ENCODE data around the gene CAPRIN1.

CAPRIN1 gene

GRCh38 chr11:34029176-34029575, 22.4 kb upstream of the CAPRIN1 start:
- Histone ChIP-seq H3K27me3 (ENCODE audit: insufficient read depth, low read depth, severe bottlenecking) (no peaks in the 10 kb centered on the region), H3K27ac (no peak overlapping the region), H3K4me3 (ENCODE audit: low read depth, low read length) (no peak overlapping the region), H3K36me3 (no peaks in the 10 kb centered on the region), H3K9me3 (ENCODE audit: severe bottlenecking) (no peaks in the 10 kb centered on the region)
- no peak for DNase-seq
- TF ChIP-seq, protein P1, sequence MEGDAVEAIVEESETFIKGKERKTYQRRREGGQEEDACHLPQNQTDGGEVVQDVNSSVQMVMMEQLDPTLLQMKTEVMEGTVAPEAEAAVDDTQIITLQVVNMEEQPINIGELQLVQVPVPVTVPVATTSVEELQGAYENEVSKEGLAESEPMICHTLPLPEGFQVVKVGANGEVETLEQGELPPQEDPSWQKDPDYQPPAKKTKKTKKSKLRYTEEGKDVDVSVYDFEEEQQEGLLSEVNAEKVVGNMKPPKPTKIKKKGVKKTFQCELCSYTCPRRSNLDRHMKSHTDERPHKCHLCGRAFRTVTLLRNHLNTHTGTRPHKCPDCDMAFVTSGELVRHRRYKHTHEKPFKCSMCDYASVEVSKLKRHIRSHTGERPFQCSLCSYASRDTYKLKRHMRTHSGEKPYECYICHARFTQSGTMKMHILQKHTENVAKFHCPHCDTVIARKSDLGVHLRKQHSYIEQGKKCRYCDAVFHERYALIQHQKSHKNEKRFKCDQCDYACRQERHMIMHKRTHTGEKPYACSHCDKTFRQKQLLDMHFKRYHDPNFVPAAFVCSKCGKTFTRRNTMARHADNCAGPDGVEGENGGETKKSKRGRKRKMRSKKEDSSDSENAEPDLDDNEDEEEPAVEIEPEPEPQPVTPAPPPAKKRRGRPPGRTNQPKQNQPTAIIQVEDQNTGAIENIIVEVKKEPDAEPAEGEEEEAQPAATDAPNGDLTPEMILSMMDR (IDR thresholded peaks at IDR 0.05; ENCODE audit: low read depth, low read length): no peak

DNA sequence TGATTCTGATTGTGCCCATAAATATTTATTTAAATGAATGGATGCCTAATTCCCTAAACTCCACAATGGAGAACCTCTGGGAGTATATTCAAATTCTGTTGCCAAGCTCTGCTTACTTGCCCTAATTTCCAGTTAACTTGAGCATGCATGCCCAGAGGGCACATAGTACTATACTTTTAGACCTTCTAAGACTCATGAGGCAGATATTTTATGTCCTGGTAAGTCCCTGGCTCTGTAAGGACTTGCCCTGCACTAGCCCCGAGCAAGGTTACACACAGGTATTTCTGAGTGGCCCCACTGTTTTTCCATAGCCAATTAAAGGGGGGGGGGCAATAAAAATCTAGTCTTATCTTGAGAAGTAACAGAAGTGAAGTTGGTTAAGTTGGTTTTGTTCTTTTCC, 21.1 kb upstream of the CAPRIN1 start:
- Histone ChIP-seq H3K27me3 (ENCODE audit: insufficient read depth, low read depth, severe bottlenecking) (no peaks in the 10 kb centered on the region), H3K9me3 (ENCODE audit: severe bottlenecking) (no peaks in the 10 kb centered on the region), H3K36me3 (no peaks in the 10 kb centered on the region), H3K27ac (no peak overlapping the region), H3K4me3 (ENCODE audit: low read depth, low read length) (no peak overlapping the region)
- TF ChIP-seq, protein P1 (IDR thresholded peaks at IDR 0.05; ENCODE audit: low read depth, low read length): no peak
- no peak for DNase-seq

DNA sequence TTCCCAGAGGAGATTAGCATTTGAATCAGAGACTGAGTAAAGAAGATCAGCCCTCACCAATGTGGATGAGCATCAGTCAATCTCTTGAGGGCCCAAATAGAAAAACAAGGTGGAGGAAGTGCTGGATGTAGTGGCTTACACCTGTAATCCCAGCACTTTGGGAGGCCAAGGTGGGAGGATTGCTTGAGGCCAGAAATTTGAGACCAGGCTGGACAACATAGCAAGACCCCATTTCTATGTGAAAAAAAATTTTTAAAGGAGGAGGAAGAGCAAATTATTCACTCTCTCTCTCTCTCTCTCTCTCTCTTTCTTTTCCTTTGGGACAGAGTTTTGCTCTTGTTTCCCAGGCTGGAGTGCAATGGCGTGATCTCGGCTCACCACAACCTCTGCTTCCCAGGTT, 18.1 kb upstream of the CAPRIN1 start:
- Histone ChIP-seq H3K27me3 (ENCODE audit: insufficient read depth, low read depth, severe bottlenecking) (no peaks in the 10 kb centered on the region), H3K36me3 (no peaks in the 10 kb centered on the region), H3K9me3 (ENCODE audit: severe bottlenecking) (no peaks in the 10 kb centered on the region), H3K27ac (no peak overlapping the region), H3K4me3 (ENCODE audit: low read depth, low read length) (no peak overlapping the region)
- TF ChIP-seq, protein P1 (IDR thresholded peaks at IDR 0.05; ENCODE audit: low read depth, low read length): no peak
- no peak for DNase-seq

DNA sequence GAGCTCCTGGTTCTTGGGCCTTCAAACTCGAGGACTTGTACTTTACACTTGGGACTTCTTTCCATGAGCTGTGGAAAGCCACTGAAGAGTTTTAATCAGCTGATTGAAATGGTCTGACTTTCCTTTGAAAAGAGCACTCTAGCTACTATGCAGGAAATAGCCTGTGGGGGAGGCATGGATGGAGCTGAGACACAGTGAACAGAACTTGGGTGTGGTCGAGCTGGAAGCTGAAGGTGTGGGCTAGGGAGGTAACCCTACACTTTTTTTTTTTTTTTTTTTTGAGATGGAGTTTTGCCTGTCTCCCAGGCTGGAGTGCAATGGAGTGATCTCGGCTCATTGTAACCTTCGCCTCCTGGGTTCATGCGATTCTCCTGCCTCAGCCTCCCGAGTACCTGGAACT, 17.5 kb upstream of the CAPRIN1 start:
- Histone ChIP-seq H3K36me3 (no peaks in the 10 kb centered on the region), H3K4me3 (ENCODE audit: low read depth, low read length) (no peak overlapping the region), H3K27me3 (ENCODE audit: insufficient read depth, low read depth, severe bottlenecking) (no peaks in the 10 kb centered on the region), H3K9me3 (ENCODE audit: severe bottlenecking) (no peaks in the 10 kb centered on the region), H3K27ac (no peak overlapping the region)
- DNase-seq: no peak
- TF ChIP-seq, protein P1 (IDR thresholded peaks at IDR 0.05; ENCODE audit: low read depth, low read length): no peak

GRCh38 chr11:34036456-34036855, 15.1 kb upstream of the CAPRIN1 start:
- TF ChIP-seq, protein P1 (IDR thresholded peaks at IDR 0.05; ENCODE audit: low read depth, low read length): no peak
- Histone ChIP-seq H3K9me3 (ENCODE audit: severe bottlenecking) (no peaks in the 10 kb centered on the region), H3K27me3 (ENCODE audit: insufficient read depth, low read depth, severe bottlenecking) (no peaks in the 10 kb centered on the region), H3K27ac (no peak overlapping the region), H3K36me3 (no peaks in the 10 kb centered on the region), H3K4me3 (ENCODE audit: low read depth, low read length) (no peak overlapping the region)
- no peak for DNase-seq

DNA sequence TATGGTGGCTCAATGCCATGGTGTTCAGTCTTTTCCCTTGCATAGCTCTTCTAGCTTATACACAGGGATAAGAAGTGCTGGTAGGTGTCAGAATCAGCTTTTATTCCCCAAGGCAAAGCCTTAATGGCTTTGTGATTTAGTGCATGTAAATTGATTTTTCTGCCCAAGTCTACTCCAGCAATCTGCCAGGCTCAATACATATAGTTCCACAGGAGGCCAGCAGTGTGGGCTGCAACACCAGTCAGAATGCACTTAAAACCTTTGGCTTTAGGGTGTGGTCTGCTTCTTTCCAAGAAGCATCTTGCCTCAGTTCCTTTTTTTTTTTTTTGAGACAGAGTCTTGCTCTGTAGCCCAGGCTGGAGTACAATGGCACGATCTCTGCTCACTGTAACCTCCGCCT, 14.5 kb upstream of the CAPRIN1 start:
- H3K4me3 ChIP-seq (ENCODE audit: low read depth, low read length): no peak overlapping the region
- no peaks in the 10 kb centered on the region for H3K36me3 ChIP-seq
- no peaks in the 10 kb centered on the region for H3K9me3 ChIP-seq (ENCODE audit: severe bottlenecking)
- no peak overlapping the region for H3K27ac ChIP-seq
- TF ChIP-seq, protein P1 (IDR thresholded peaks at IDR 0.05; ENCODE audit: low read depth, low read length): no peak
- DNase-seq: no peak
- H3K27me3 ChIP-seq (ENCODE audit: insufficient read depth, low read depth, severe bottlenecking): no peaks in the 10 kb centered on the region

All from WERI-Rb-1 (cell line).